Activated naive CD4-positive, alpha-beta T cell treated with anti-CD3 and anti-CD28 coated beads, Interleukin-2, amount 10 ng/mL, durations not matched to agents 7 days and 5 days (primary cell): Measurements from ENCODE around the gene MARCHF10.

ENCODE experiments used
- CTCF ChIA-PET: fragments of 350-600 bp; sonication (Branson Sonifier 250); formaldehyde crosslinking; loops from one replicate; lab custom pipeline; 2021; ENCODE audit warnings: antibody characterized with exemption; lab: Charles Lee
- DNase-seq: peaks from one replicate; pipeline ENCODE4 v3.0.0-alpha.2; 2020
- H3K27ac Mint-ChIP-seq: one replicate; pipeline ENCODE4 v1.8.0; 2021; ENCODE audit warnings: mild to moderate bottlenecking, moderate library complexity, mixed read lengths
- H3K27me3 Mint-ChIP-seq: one replicate; pipeline ENCODE4 v1.8.0; 2021; ENCODE audit warnings: mild to moderate bottlenecking, mixed read lengths
- H3K36me3 Mint-ChIP-seq: one replicate; pipeline ENCODE4 v1.8.0; 2021; ENCODE audit warnings: mixed read lengths
- H3K4me1 Mint-ChIP-seq: one replicate; pipeline ENCODE4 v1.8.0; 2021; ENCODE audit warnings: mixed read lengths
- H3K4me3 Mint-ChIP-seq: one replicate; pipeline ENCODE4 v1.8.0; 2021; ENCODE audit warnings: mild to moderate bottlenecking, moderate library complexity, mixed read lengths
- H3K9me3 Mint-ChIP-seq: one replicate; pipeline ENCODE4 v1.8.0; 2021; ENCODE audit warnings: mixed read lengths

MARCHF10 gene

GRCh38 chr17:62827746-62828485 is 19.8 kb upstream of the MARCHF10 start:
- Mint-ChIP-seq H3K9me3 (no peaks in the 10 kb centered on the region), H3K27ac (no peak overlapping the region), H3K27me3 (peaks cover 23% of the 10 kb centered on the region), H3K4me1 (no peaks in the 10 kb centered on the region), H3K4me3 (no peak overlapping the region), H3K36me3 (no peaks in the 10 kb centered on the region)
- CTCF ChIA-PET: no interaction called here
- DNase-seq: no peak

- Mint-ChIP-seq H3K27ac (no peak overlapping the region), H3K27me3 (peaks cover 23% of the 10 kb centered on the region), H3K36me3 (no peaks in the 10 kb centered on the region), H3K9me3 (no peaks in the 10 kb centered on the region), H3K4me1 (no peaks in the 10 kb centered on the region), H3K4me3 (no peak overlapping the region)
- CTCF ChIA-PET: no interaction called here
- no peak for DNase-seq
These were observed 18.8 kb upstream of the MARCHF10 start for GRCh38 chr17:62826956-62827355.

DNA sequence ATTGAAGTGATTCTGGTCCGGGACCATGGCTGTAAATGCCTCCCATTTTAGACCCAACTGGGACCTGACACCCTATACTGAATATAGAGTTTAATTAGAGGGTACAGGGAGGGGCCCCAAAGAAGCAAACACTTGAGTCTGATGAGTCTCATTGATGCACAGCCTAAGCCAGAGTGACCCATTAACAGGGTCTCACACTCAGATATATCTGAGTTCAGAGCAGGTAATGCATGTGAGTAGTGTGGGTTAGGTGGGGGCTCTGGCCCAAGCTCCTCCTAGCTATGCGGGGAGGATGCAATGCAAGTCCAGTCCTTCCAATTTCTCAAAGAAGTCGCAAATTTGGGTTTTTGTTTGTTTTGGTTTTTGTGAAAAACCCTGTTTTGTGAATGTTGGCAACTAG is 17.1 kb upstream of the MARCHF10 start:
- H3K9me3 Mint-ChIP-seq: no peaks in the 10 kb centered on the region
- H3K4me3 Mint-ChIP-seq: no peak overlapping the region
- no peak overlapping the region for H3K27ac Mint-ChIP-seq
- no peak for DNase-seq
- peaks cover 15% of the 10 kb centered on the region for H3K27me3 Mint-ChIP-seq
- CTCF ChIA-PET: no interaction called here
- no peaks in the 10 kb centered on the region for H3K36me3 Mint-ChIP-seq
- no peaks in the 10 kb centered on the region for H3K4me1 Mint-ChIP-seq

DNA sequence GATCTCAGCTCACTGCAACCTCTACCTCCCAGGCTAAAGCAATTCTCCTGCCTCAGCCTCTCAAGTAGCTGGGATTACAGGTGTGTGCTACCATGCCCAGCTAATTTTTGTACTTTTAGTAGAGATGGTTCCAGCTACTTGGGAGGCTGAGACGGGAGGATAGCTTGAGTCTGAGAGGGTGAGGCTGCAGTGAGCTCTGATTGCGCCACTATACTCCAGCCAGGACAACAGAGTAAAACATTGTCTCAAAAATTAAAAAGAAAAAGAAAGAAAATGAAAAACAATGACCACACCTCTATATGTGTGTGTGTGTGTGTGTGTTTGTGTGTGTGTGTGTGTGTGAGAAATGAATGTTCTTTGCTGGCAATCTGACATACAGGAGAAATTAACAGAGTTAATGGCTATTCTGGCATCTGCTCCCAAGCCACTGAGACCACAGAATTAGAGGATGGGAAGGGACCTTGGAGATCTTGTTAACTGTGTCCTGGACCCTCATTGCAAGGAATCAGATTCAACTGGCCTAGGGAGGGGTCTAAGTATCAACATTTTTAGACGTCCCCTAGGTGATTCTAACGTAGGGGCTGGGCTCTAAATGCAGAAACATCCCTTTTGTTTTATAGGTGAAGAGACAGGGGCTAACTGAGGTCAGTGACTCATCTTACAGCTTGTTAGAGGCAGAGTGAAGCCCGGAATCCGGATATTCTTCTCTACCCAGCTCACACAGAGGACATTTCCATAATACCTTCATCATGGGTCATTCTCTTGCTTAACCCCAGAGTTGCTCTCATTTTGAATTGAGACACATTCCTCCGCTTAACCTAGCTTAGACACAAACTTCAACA is 16.4 kb upstream of the MARCHF10 start:
- Mint-ChIP-seq H3K27me3 (peaks cover 21% of the 10 kb centered on the region), H3K4me3 (no peak overlapping the region), H3K27ac (no peak overlapping the region), H3K4me1 (peaks cover 5% of the 10 kb centered on the region), H3K36me3 (no peaks in the 10 kb centered on the region), H3K9me3 (no peaks in the 10 kb centered on the region)
- no peak for DNase-seq
- CTCF ChIA-PET: no interaction called here

- Mint-ChIP-seq H3K9me3 (no peaks in the 10 kb centered on the region), H3K36me3 (no peaks in the 10 kb centered on the region), H3K27ac (no peak overlapping the region), H3K27me3 (peaks cover 29% of the 10 kb centered on the region), H3K4me3 (no peak overlapping the region), H3K4me1 (peaks cover 7% of the 10 kb centered on the region)
- no peak for DNase-seq
- CTCF ChIA-PET: no interaction called here
These were observed 15.2 kb upstream of the MARCHF10 start for GRCh38 chr17:62823111-62823893.

DNA sequence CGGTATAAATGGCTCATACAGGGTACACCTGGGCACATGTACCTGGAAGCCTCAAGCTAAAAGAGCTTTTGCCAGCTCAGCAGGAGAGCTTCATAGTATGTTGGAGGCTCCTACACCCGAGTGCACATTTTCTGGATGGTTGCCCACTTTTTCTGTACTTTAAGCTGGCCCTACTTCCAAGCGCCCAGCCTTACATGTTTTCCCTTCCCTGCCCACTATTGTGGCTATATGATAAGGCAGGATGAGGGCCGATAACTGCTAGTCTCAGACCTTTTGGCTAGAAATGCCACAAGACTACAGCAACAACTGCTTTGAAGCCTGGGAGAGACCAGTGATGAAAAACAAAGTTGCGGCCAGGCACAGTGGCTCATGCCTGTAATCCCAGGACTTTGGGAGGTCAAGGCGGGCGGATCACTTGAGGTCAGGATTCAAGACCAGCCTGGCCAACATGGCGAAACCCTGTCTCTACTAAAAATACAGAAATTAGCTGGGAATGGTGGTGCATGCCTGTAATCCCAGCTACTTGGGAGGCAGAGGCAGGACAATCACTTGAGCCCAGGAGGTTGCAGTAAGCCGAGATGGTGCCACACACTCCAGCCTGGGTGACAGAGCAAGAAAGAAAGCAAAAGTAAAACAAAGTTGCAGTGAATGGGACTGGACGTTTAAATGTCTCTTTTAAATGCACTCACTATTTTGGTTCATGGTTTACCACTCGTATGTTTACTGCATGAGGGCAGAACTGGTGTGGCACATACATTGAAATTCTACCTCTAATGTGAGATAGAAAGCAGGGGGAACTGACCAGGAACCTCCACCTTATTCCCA is 14.2 kb upstream of the MARCHF10 start:
- peaks cover 29% of the 10 kb centered on the region for H3K27me3 Mint-ChIP-seq
- peaks cover 7% of the 10 kb centered on the region for H3K4me1 Mint-ChIP-seq
- H3K4me3 Mint-ChIP-seq: no peak overlapping the region
- no peak overlapping the region for H3K27ac Mint-ChIP-seq
- H3K9me3 Mint-ChIP-seq: no peaks in the 10 kb centered on the region
- CTCF ChIA-PET: no interaction called here
- DNase-seq: no peak
- no peaks in the 10 kb centered on the region for H3K36me3 Mint-ChIP-seq

- Mint-ChIP-seq H3K27ac (no peak overlapping the region), H3K36me3 (no peaks in the 10 kb centered on the region), H3K4me1 (peaks cover 7% of the 10 kb centered on the region), H3K9me3 (no peaks in the 10 kb centered on the region), H3K27me3 (peaks cover 29% of the 10 kb centered on the region), H3K4me3 (no peak overlapping the region)
- CTCF ChIA-PET: no interaction called here
- DNase-seq: no peak
These were observed 13.3 kb upstream of the MARCHF10 start for GRCh38 chr17:62821189-62822079.

DNA sequence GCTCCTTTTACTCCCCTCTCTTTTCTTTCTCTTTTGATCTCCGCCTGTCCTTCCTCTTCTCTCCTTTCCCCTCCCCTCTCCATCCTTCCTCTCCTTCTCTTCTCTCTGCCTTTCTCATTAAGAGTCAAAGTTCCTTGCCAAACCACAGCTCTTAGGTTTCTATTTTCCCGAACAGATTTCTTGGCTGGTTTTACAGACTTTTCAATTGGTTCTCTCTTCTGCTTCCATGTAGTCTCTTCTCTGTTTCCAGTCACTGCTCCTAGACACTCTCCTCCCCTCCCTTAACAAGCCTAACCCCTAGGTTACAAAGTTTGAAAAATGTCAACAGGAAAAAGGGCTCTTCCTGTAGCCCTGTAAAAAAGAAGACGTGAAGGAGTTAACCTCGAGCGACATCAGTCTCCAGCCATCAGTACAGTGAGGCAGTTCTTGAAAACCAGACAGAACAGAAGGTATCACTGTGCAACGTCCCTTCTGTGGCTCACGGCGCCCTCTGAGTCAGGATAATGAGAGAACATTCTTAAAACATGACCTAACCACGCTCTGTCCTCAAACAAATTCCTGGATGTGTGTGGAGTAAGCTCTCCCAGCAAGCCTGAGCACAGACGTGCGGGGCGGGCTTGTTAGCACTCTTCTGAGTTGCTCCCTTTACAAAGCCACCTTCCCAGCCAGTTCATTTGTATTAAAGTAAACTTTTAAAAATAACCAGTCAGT is 11.6 kb upstream of the MARCHF10 start:
- CTCF ChIA-PET: no interaction called here
- peaks cover 20% of the 10 kb centered on the region for H3K27me3 Mint-ChIP-seq
- peaks cover 7% of the 10 kb centered on the region for H3K4me1 Mint-ChIP-seq
- no peak overlapping the region for H3K27ac Mint-ChIP-seq
- no peaks in the 10 kb centered on the region for H3K9me3 Mint-ChIP-seq
- H3K36me3 Mint-ChIP-seq: no peaks in the 10 kb centered on the region
- H3K4me3 Mint-ChIP-seq: no peak overlapping the region
- DNase-seq: no peak

DNA sequence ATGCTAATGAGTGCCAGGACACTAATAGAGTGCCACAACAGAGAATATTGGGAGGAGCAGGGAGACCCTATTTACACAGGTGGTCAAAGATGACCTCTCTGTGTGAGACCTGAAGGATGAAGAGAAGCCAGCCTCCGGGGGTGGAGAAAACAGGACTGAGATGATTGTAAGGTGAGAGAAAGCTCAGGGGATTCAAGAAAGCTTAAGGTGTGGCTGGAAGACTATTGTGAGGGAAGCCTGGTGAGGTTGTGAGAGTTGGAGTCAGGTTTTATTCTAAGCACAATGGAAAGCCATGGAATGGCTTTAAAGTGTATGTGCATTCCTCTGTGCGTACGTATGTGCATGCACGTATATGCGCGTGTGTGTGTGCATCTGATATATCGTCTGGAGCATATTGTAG is 10.4 kb upstream of the MARCHF10 start:
- Mint-ChIP-seq H3K4me1 (peaks cover 7% of the 10 kb centered on the region), H3K4me3 (no peak overlapping the region), H3K9me3 (no peaks in the 10 kb centered on the region), H3K27ac (no peak overlapping the region), H3K27me3 (peaks cover 14% of the 10 kb centered on the region), H3K36me3 (no peaks in the 10 kb centered on the region)
- DNase-seq: no peak
- CTCF ChIA-PET: interaction anchor here (0.7 kb wide), 1 partner anchor 139 kb away, joined by 3 read pairs; no protein-coding TSS in a partner anchor

- H3K27ac Mint-ChIP-seq: no peak overlapping the region
- DNase-seq: no peak
- H3K4me1 Mint-ChIP-seq: peaks cover 7% of the 10 kb centered on the region
- peaks cover 14% of the 10 kb centered on the region for H3K27me3 Mint-ChIP-seq
- CTCF ChIA-PET: no interaction called here
- no peak overlapping the region for H3K4me3 Mint-ChIP-seq
- H3K36me3 Mint-ChIP-seq: no peaks in the 10 kb centered on the region
- no peaks in the 10 kb centered on the region for H3K9me3 Mint-ChIP-seq
These were observed 8.2 kb upstream of the MARCHF10 start for GRCh38 chr17:62816282-62816839.

- CTCF ChIA-PET: no interaction called here
- Mint-ChIP-seq H3K27me3 (peaks cover 30% of the 10 kb centered on the region), H3K4me1 (no peaks in the 10 kb centered on the region), H3K4me3 (no peak overlapping the region), H3K36me3 (no peaks in the 10 kb centered on the region), H3K27ac (no peak overlapping the region), H3K9me3 (no peaks in the 10 kb centered on the region)
- DNase-seq: no peak
These were observed 1.5 kb upstream of the MARCHF10 start for GRCh38 chr17:62809656-62810055.

DNA sequence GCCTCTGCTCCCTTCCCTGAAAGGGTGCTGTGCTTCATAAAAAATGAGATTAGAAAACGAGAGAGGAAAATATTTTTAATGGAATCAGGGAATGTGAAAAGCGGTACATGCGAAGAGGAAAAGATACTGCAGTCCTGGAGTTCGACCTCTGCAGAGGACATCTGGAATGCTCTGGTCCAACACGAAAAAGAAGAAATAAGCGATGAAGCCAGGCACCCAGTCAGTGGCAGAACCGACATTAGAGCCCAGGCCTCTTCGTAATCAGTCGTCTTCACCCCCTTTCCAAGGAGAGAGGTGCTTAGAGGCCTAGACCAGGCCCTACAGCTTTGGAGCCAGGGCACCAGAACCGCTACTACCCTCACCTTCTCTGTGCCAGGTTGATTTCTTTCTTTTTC is 459 bp upstream of the MARCHF10 start:
- no peaks in the 10 kb centered on the region for H3K9me3 Mint-ChIP-seq
- no peak overlapping the region for H3K4me3 Mint-ChIP-seq
- peaks cover 37% of the 10 kb centered on the region for H3K27me3 Mint-ChIP-seq
- H3K36me3 Mint-ChIP-seq: no peaks in the 10 kb centered on the region
- CTCF ChIA-PET: no interaction called here
- DNase-seq: no peak
- no peaks in the 10 kb centered on the region for H3K4me1 Mint-ChIP-seq
- no peak overlapping the region for H3K27ac Mint-ChIP-seq
